Tracheal epithelial cell (primary cell): ENCODE results near the gene KMT5B. TPM values are rescaled to one million over a fixed set of nuclear protein-coding genes. Genes with fewer than 3 reads are reported as not detected.

ENCODE experiments used
- total RNA-seq: library from RNA; depleted of rRNA; stranded (reverse); fragments of >200 nt; gene quantifications from 2 replicates; pipeline ENCODE4 v1.2.1, GENCODE V29; 2014

KMT5B gene
- total RNA-seq, result 24.1 and 27.5 TPM in 2 replicates

GRCh38 chr11:68213135-68213515 lies at the start of gene KMT5B:
TSS of gene KMT5B (minus strand) at chr11:68213296. CDS start at chr11:68190076, 23,220 bp downstream.

GRCh38 chr11:68121067-68121899 lies 91.8 kb downstream of the KMT5B start, which contains the start of gene CHKA:
TSS of gene CHKA (minus strand) at chr11:68121388. CDS start at chr11:68121177, 211 bp downstream.

Other genes with a start within 250 kb of the KMT5B start
- gene UNC93B1, start 209.2 kb downstream of the KMT5B start, total RNA-seq, result 48.2 and 51.4 TPM in 2 replicates
- 3.9 and 11.7 TPM in 2 replicates for gene ALDH3B1, start 203.0 kb downstream of the KMT5B start, total RNA-seq
- 120 and 151 TPM in 2 replicates for gene NDUFS8, start 182.6 kb downstream of the KMT5B start, total RNA-seq
- gene TCIRG1, start 174.3 kb downstream of the KMT5B start, total RNA-seq, result 56.3 and 78.8 TPM in 2 replicates
- 3.1 and 8.1 TPM in 2 replicates for gene CHKA, start 91.9 kb downstream of the KMT5B start, total RNA-seq
- 15.6 and 31.8 TPM in 2 replicates for gene C11orf24, start 58.7 kb upstream of the KMT5B start, total RNA-seq
- 24.3 and 38.4 TPM in 2 replicates for gene LRP5, start 99.3 kb upstream of the KMT5B start, total RNA-seq
- 95.3 and 117 TPM in 2 replicates for gene PPP6R3, start 247.5 kb upstream of the KMT5B start, total RNA-seq